ENCODE data around the gene ZNF490.
"Not testable (repeated sequence)": the region's sequence is repeated elsewhere in the genome, so short reads cannot be mapped to it uniquely, and the experiment has no call there.

Gene ZNF490

GRCh38 chr19:12567951-12568350 lies 42.7 kb downstream of the ZNF490 start:
- H3K4me3 ChIP-seq (replicated peaks; ENCODE audit: low read depth, low read length): no peak overlapping the region
- TF ChIP-seq CTCF (IDR thresholded peaks at IDR 0.05; ENCODE audit: low read depth, low read length, missing control alignments): no peak
- DNase-seq (ENCODE audit: extremely low read depth, low read depth): no peak

- DNase-seq (ENCODE audit: extremely low read depth, low read depth); H3K4me3 ChIP-seq (replicated peaks; ENCODE audit: low read depth, low read length): not testable (repeated sequence)
These were observed 44.2 kb downstream of the ZNF490 start for GRCh38 chr19:12566380-12566779.

- peak; percentile 75 for DNase-seq (ENCODE audit: extremely low read depth, low read depth)
- peak; percentile 95 for TF ChIP-seq CTCF (IDR thresholded peaks at IDR 0.05; ENCODE audit: low read depth, low read length, missing control alignments)
- H3K4me3 ChIP-seq (replicated peaks; ENCODE audit: low read depth, low read length): no peak overlapping the region
These were observed 46.5 kb downstream of the ZNF490 start for GRCh38 chr19:12564016-12564664.

- no peak for DNase-seq (ENCODE audit: extremely low read depth, low read depth)
- no peak overlapping the region for H3K4me3 ChIP-seq (replicated peaks; ENCODE audit: low read depth, low read length)
- no peak for TF ChIP-seq CTCF (IDR thresholded peaks at IDR 0.05; ENCODE audit: low read depth, low read length, missing control alignments)
These were observed 55.1 kb downstream of the ZNF490 start for GRCh38 chr19:12555456-12555930.

GRCh38 chr19:12551060-12551832 lies 59.4 kb downstream of the ZNF490 start, which contains the start of gene ZNF564:
ZNF564 (minus strand) TSS chr19:12551482; CDS start chr19:12551332, 150 bp downstream.
- DNase-seq (ENCODE audit: extremely low read depth, low read depth): peak; percentile 99
- no peak for TF ChIP-seq CTCF (IDR thresholded peaks at IDR 0.05; ENCODE audit: low read depth, low read length, missing control alignments)
- H3K4me3 ChIP-seq (replicated peaks; ENCODE audit: low read depth, low read length): peak within 1 kb of the TSS; percentile 78

- no peak for DNase-seq (ENCODE audit: extremely low read depth, low read depth)
- TF ChIP-seq CTCF (IDR thresholded peaks at IDR 0.05; ENCODE audit: low read depth, low read length, missing control alignments): no peak
- no peak overlapping the region for H3K4me3 ChIP-seq (replicated peaks; ENCODE audit: low read depth, low read length)
These were observed 63.7 kb downstream of the ZNF490 start for GRCh38 chr19:12546903-12547302.

GRCh38 chr19:12546068-12546467 lies 64.5 kb downstream of the ZNF490 start:
- no peak for TF ChIP-seq CTCF (IDR thresholded peaks at IDR 0.05; ENCODE audit: low read depth, low read length, missing control alignments)
- H3K4me3 ChIP-seq (replicated peaks; ENCODE audit: low read depth, low read length): no peak overlapping the region
- DNase-seq (ENCODE audit: extremely low read depth, low read depth): no peak

Measured in HFF-Myc (cell line).